K562 (cell line): Measurements from ENCODE around the gene MMP10. TPM values are rescaled to one million over a fixed set of nuclear protein-coding genes. Genes with fewer than 3 reads are reported as not detected.

Experiments used
- ATAC-seq: fragments of 200-7000 bp; cut with Tn5 transposase; 3 replicates; pipeline ENCODE4 v1.9.1; 2020; ENCODE audit warnings: moderate library complexity
- BruUV-seq: library from RNA; stranded (reverse); fragments of 400-500 nt; replicated peaks from 2 replicates; lab custom pipeline; 2021; lab: Mats Ljungman, UMichigan
- CTCF ChIA-PET: fragments of 300-600 bp; formaldehyde crosslinking; extraction: SDS; loops from one replicate; lab custom pipeline; 2021; ENCODE audit warnings: low intra/inter-chr PET ratio; lab: Yijun Ruan, JAX
- POLR2A ChIA-PET: fragments of 300-600, 350-650 bp; sonication (Branson Sonifier 250); formaldehyde crosslinking; extraction: SDS; loops from one replicate; lab custom pipeline; 2021; ENCODE audit warnings: antibody characterized with exemption, inconsistent platforms; lab: Yijun Ruan, JAX
- DNase-seq, 4 experiments: peaks; one replicate each; pipeline versions ENCODE4 v3.0.0 to v3.0.0-alpha.2; 2011 to 2018; ENCODE audit warnings: low spot score in 3 of 4, mixed read lengths in 3 of 4; ENCODE audit errors: extremely low read depth in 1 of 4
- FAIRE-seq: peaks from 2 replicates; lab custom pipeline; 2011; peaks lifted over from hg19 to GRCh38; lab: Jason Lieb, UNC
- H2AFZ ChIP-seq: 2 replicates; pipeline ENCODE4 v1.6.0; 2011; ENCODE audit warnings: low read depth, low read length, control low read depth, inconsistent platforms
- H3K27ac ChIP-seq: fragments of 200-600 bp; 3 replicates; pipeline ENCODE4 v1.8.0; 2011; ENCODE audit warnings: low read depth, mild to moderate bottlenecking, control low read depth, inconsistent platforms, low read length, moderate library complexity, mixed read lengths; ENCODE audit errors: extremely low read depth
- H3K27me3 ChIP-seq, 2 experiments: fragments of 300-600 bp in 1 of 2; 2 replicates in 1 of 2; 3 replicates in 1 of 2; pipeline versions ENCODE4 v1.6.0 to v1.8.0; 2011; ENCODE audit warnings: inconsistent platforms in 2 of 2, low read length in 2 of 2, mild to moderate bottlenecking in 1 of 2, mixed read lengths in 1 of 2, moderate library complexity in 1 of 2; ENCODE audit not compliant: control insufficient read depth in 2 of 2, insufficient read depth in 2 of 2
- H3K36me3 ChIP-seq: fragments of 300-600 bp; 3 replicates; pipeline ENCODE4 v1.8.0; 2011; ENCODE audit warnings: mild to moderate bottlenecking, low read length, inconsistent platforms; ENCODE audit not compliant: control insufficient read depth, insufficient read depth
- H3K4me1 ChIP-seq, 2 experiments: fragments of 200-600 bp in 1 of 2; replicated peaks in 1 of 2; 2 replicates in 1 of 2; 3 replicates in 1 of 2; pipeline versions ENCODE4 v1.5.1 to v1.8.0; 2011; ENCODE audit warnings: inconsistent platforms in 2 of 2, low read length in 2 of 2, mild to moderate bottlenecking in 1 of 2, mixed read lengths in 1 of 2, moderate library complexity in 1 of 2; ENCODE audit not compliant: control insufficient read depth in 2 of 2, insufficient read depth in 2 of 2
- H3K4me2 ChIP-seq: 2 replicates; pipeline ENCODE4 v1.6.1; 2011; ENCODE audit warnings: low read length, control low read depth, inconsistent platforms, mixed read lengths; ENCODE audit not compliant: insufficient read depth
- H3K4me3 ChIP-seq: fragments of 200-600 bp; sonication (generic), shearing (Covaris generic); 2 replicates; pipeline ENCODE4 v1.5.1; 2016; ENCODE audit warnings: control low read depth, inconsistent platforms
- H3K79me2 ChIP-seq: fragments of 200-600 bp; 3 replicates; pipeline ENCODE4 v1.8.0; 2011; ENCODE audit warnings: low read length, inconsistent platforms; ENCODE audit not compliant: control insufficient read depth, insufficient read depth
- H3K9ac ChIP-seq, 2 experiments: 2 replicates each; pipeline versions ENCODE4 v1.6.0 to v1.6.1; 2011; ENCODE audit warnings: low read depth in 2 of 2, low read length in 2 of 2, control low read depth in 1 of 2, inconsistent platforms in 1 of 2, mild to moderate bottlenecking in 1 of 2, mixed read lengths in 1 of 2; ENCODE audit not compliant: insufficient read depth in 1 of 2
- H3K9me1 ChIP-seq: one replicate; pipeline ENCODE4 v1.6.0; 2011; ENCODE audit warnings: inconsistent platforms, mild to moderate bottlenecking, low read length, moderate library complexity; ENCODE audit not compliant: control insufficient read depth, insufficient read depth
- H3K9me3 ChIP-seq: replicated peaks from 2 replicates; pipeline ENCODE4 v1.5.1; 2011; ENCODE audit warnings: low read depth, low read length, inconsistent platforms; ENCODE audit not compliant: control insufficient read depth, insufficient read depth
- H4K20me1 ChIP-seq: replicated peaks from 2 replicates; pipeline ENCODE4 v1.6.1; 2011; ENCODE audit warnings: low read length, inconsistent platforms, mixed read lengths; ENCODE audit not compliant: control insufficient read depth, insufficient read depth
- ARID2 ChIP-seq: fragments of 450-650 bp; IDR thresholded peaks from 2 replicates; pipeline ENCODE4 v1.6.1; 2017; ENCODE audit warnings: antibody characterized with exemption, mild to moderate bottlenecking
- ATF1 ChIP-seq, 2 experiments: fragments of 450-650 bp in 1 of 2; IDR thresholded peaks; 2 replicates each; pipeline ENCODE4 v1.6.1; 2016; ENCODE audit warnings: missing compliant biosample characterization in 1 of 2, missing genetic modification characterization in 1 of 2
- BHLHE40 ChIP-seq: IDR thresholded peaks from 2 replicates; pipeline ENCODE4 v1.6.1; 2011; ENCODE audit warnings: low read length, improper control_type of control experiment
- HDGF ChIP-seq: fragments of 450-650 bp; IDR thresholded peaks from 2 replicates; pipeline ENCODE4 v1.6.1; 2016
- NR4A1 ChIP-seq, 2 experiments: fragments of 250-450 bp in 1 of 2; fragments of 450-650 bp in 1 of 2; sonication (Bioruptor Pico) in 1 of 2; IDR thresholded peaks; 2 replicates each; pipeline versions ENCODE4 v1.4.0 to v1.6.1; 2016 to 2020; ENCODE audit warnings: mild to moderate bottlenecking in 2 of 2, missing compliant biosample characterization in 1 of 2, missing genetic modification characterization in 1 of 2, moderate library complexity in 1 of 2
- PHF21A ChIP-seq: fragments of 450-650 bp; IDR thresholded peaks from 2 replicates; pipeline ENCODE4 v1.6.1; 2017; ENCODE audit warnings: low read depth, borderline replicate concordance
- PTRF ChIP-seq: fragments of 450-650 bp; IDR thresholded peaks from 2 replicates; pipeline ENCODE4 v1.6.1; 2016; ENCODE audit warnings: mild to moderate bottlenecking, missing genetic modification characterization, missing compliant biosample characterization
- RFX5 ChIP-seq: IDR thresholded peaks from 2 replicates; pipeline ENCODE4 v1.6.1; 2011; ENCODE audit warnings: low read depth, mild to moderate bottlenecking, improper control_type of control experiment, low read length
- SIN3B ChIP-seq: fragments of 450-650 bp; IDR thresholded peaks from 2 replicates; pipeline ENCODE4 v1.6.1; 2017; ENCODE audit warnings: low read depth, mild to moderate bottlenecking, moderate library complexity
- SOX6 ChIP-seq: fragments of 450-650 bp; IDR thresholded peaks from 2 replicates; pipeline ENCODE4 v1.6.1; 2014; ENCODE audit warnings: mild to moderate bottlenecking
- USF2 ChIP-seq: sonication (generic); formaldehyde crosslinking; IDR thresholded peaks from 2 replicates; pipeline ENCODE4 v1.5.0; 2020; ENCODE audit warnings: missing genetic modification reagents
- ZBTB33 ChIP-seq: sonication (generic); formaldehyde crosslinking; IDR thresholded peaks from 2 replicates; pipeline ENCODE4 v1.8.1; 2023; ENCODE audit warnings: mild to moderate bottlenecking, missing genetic modification reagents
- ZNF12 ChIP-seq: sonication (generic); formaldehyde crosslinking; IDR thresholded peaks from 2 replicates; pipeline ENCODE4 v1.4.0; 2020; ENCODE audit warnings: mild to moderate bottlenecking, missing genetic modification reagents
- ZNF324 ChIP-seq: fragments of 250-450 bp; sonication (Bioruptor Pico); IDR thresholded peaks from 2 replicates; pipeline ENCODE4 v1.4.0; 2020; ENCODE audit warnings: mild to moderate bottlenecking
- ZNF445 ChIP-seq: fragments of 250-450 bp; sonication (Bioruptor Pico); IDR thresholded peaks from 2 replicates; pipeline ENCODE4 v1.4.0; 2020; ENCODE audit warnings: low read depth, mild to moderate bottlenecking, moderate library complexity
- in situ Hi-C: fragments of 300-500 bp; cut with MboI; formaldehyde crosslinking; loops from 4 replicates; pipeline ENCODE4 v1.15.0; 2018; ENCODE audit warnings: inconsistent platforms, mixed read lengths
- intact Hi-C: fragments of 100-400 bp; cut with micrococcal nuclease; formaldehyde crosslinking; loops from 2 replicates; pipeline ENCODE4 v1.14.2; 2022
- polyA plus RNA-seq, 8 experiments: library from polyadenylated mRNA; depleted of rRNA in 4 of 8; stranded (reverse) in 5 of 8; unstranded in 3 of 8; fragments of >200 nt; fragmentation: Nextera tagmentation in 2 of 8; fragmentation: Illumina TruSeq in 1 of 8; extraction: Ambion mirVana in 2 of 8; extraction: Trizol in 1 of 8; gene quantifications; 2 replicates each; pipeline versions ENCODE4 v1.2.1 to v1.2.3, GENCODE V29; 2011 to 2014; ENCODE audit warnings: inconsistent platforms in 1 of 8, missing spikeins in 1 of 8
- total RNA-seq, 7 experiments: library from RNA; depleted of rRNA in 6 of 7; stranded (reverse); fragments of >200 nt in 6 of 7; fragmentation: Illumina TruSeq in 2 of 7; extraction: Trizol in 2 of 7; gene quantifications; 2 replicates each; pipeline versions ENCODE4 v1.2.1 to v1.2.3, GENCODE V29; 2011 to 2021; ENCODE audit warnings: low replicate concordance in 1 of 7
- TF ChIP-seq, protein P1 (sequence below): fragments of 250-450 bp; sonication (Bioruptor Pico); IDR thresholded peaks from 2 replicates; pipeline ENCODE4 v1.8.0; 2021; ENCODE audit warnings: mild to moderate bottlenecking, moderate library complexity
- TF ChIP-seq, protein P2 (sequence below): sonication (generic); formaldehyde crosslinking; IDR thresholded peaks from 2 replicates; pipeline ENCODE4 v1.4.0; 2020; ENCODE audit warnings: mild to moderate bottlenecking, missing genetic modification reagents
- TF ChIP-seq, protein P3 (sequence below): sonication (generic); formaldehyde crosslinking; IDR thresholded peaks from 2 replicates; pipeline ENCODE4 v1.8.0; 2022; ENCODE audit warnings: missing genetic modification reagents, mild to moderate bottlenecking, borderline replicate concordance

MMP10 gene
- total and polyA plus RNA-seq, 9 of the 15 experiments (the other 6 are each of a cell fraction or from before 2014, with no cell fraction given): not detected

DNA sequence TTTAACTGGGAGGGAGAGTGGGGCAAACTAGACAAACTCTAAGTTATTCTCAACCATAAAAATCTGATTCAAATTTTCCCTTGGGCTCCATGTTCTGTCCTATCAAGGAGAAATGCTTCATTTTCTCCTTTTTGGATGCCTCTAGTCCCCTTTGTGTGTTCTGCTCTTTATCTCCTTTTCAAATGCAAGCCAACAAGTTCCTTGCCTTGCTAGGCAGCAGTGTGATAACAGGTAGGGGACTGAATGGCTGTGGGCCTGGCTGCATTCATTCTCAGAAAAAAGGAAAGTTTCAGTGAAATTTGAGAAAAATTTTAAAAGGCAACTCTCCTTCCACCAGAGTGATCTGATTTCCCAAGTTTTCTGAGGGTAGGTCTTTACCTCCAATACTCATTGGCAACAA is 28.8 kb downstream of the MMP10 start:
- Histone ChIP-seq H3K4me2 (no peak overlapping the region), H2AFZ (no peak overlapping the region), H3K9me3 (no peaks in the 10 kb centered on the region), H3K27me3 (no peaks in the 10 kb centered on the region), H3K9ac (no peak overlapping the region), H3K9me1 (no peaks in the 10 kb centered on the region), H3K4me1 (no peaks in the 10 kb centered on the region), H3K27ac (no peak overlapping the region), H3K36me3 (no peaks in the 10 kb centered on the region), H3K4me3 (no peak overlapping the region), H3K79me2 (no peaks in the 10 kb centered on the region), H4K20me1 (no peaks in the 10 kb centered on the region)
- in situ Hi-C loops: no loop called here
- BruUV-seq: no TSS peak
- no peak for DNase-seq
- intact Hi-C loops: no loop called here
- no peak for ATAC-seq
- ChIA-PET CTCF (no interaction called here), POLR2A (no interaction called here)
- FAIRE-seq: no peak
- TF ChIP-seq ZNF324 (CRISPR knock-in tag) (no peak), ATF1 (CRISPR knock-in tag; IDR thresholded peaks at IDR 0.05) (no peak), ATF1 (tag; IDR thresholded peaks at IDR 0.05) (no peak), PHF21A (no peak), SIN3B (no peak), ARID2 (no peak), ZNF445 (CRISPR knock-in tag) (no peak), NR4A1 (CRISPR knock-in tag; IDR thresholded peaks at IDR 0.05) (no peak), NR4A1 (tag; IDR thresholded peaks at IDR 0.05) (no peak), BHLHE40 (no peak), ZNF12 (CRISPR knock-in tag) (no peak), RFX5 (no peak), HDGF (no peak), SOX6 (no peak), USF2 (CRISPR knock-in tag) (no peak), ZBTB33 (CRISPR knock-in tag) (no peak), PTRF (tag) (no peak)
- TF ChIP-seq, protein P1, sequence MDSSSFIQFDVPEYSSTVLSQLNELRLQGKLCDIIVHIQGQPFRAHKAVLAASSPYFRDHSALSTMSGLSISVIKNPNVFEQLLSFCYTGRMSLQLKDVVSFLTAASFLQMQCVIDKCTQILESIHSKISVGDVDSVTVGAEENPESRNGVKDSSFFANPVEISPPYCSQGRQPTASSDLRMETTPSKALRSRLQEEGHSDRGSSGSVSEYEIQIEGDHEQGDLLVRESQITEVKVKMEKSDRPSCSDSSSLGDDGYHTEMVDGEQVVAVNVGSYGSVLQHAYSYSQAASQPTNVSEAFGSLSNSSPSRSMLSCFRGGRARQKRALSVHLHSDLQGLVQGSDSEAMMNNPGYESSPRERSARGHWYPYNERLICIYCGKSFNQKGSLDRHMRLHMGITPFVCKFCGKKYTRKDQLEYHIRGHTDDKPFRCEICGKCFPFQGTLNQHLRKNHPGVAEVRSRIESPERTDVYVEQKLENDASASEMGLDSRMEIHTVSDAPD (CRISPR knock-in tag): no peak
- TF ChIP-seq, protein P2, sequence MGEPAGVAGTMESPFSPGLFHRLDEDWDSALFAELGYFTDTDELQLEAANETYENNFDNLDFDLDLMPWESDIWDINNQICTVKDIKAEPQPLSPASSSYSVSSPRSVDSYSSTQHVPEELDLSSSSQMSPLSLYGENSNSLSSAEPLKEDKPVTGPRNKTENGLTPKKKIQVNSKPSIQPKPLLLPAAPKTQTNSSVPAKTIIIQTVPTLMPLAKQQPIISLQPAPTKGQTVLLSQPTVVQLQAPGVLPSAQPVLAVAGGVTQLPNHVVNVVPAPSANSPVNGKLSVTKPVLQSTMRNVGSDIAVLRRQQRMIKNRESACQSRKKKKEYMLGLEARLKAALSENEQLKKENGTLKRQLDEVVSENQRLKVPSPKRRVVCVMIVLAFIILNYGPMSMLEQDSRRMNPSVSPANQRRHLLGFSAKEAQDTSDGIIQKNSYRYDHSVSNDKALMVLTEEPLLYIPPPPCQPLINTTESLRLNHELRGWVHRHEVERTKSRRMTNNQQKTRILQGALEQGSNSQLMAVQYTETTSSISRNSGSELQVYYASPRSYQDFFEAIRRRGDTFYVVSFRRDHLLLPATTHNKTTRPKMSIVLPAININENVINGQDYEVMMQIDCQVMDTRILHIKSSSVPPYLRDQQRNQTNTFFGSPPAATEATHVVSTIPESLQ (CRISPR knock-in tag): no peak
- TF ChIP-seq, protein P3, sequence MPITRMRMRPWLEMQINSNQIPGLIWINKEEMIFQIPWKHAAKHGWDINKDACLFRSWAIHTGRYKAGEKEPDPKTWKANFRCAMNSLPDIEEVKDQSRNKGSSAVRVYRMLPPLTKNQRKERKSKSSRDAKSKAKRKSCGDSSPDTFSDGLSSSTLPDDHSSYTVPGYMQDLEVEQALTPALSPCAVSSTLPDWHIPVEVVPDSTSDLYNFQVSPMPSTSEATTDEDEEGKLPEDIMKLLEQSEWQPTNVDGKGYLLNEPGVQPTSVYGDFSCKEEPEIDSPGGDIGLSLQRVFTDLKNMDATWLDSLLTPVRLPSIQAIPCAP (CRISPR knock-in tag): no peak
